Chondrocyte (in vitro differentiated cells): ENCODE measurements around the gene SPATA2. TPM values are rescaled to one million over a fixed set of nuclear protein-coding genes. Genes with fewer than 3 reads are reported as not detected.
A peak's percentile ranks its signal among the peaks of the same experiment; 100 is the strongest.

ENCODE experiments used
- DNase-seq: peaks from one replicate; pipeline ENCODE4 v3.0.0; 2021; ENCODE audit warnings: mixed read lengths, low spot score
- H3K27ac Mint-ChIP-seq: one replicate; pipeline ENCODE4 v1.8.0; 2021; ENCODE audit warnings: mild to moderate bottlenecking, moderate library complexity, mixed read lengths; ENCODE audit not compliant: unreplicated experiment
- H3K27me3 Mint-ChIP-seq: 2 replicates; pipeline ENCODE4 v1.8.0; 2021; ENCODE audit warnings: low read depth, mixed read lengths
- H3K36me3 Mint-ChIP-seq: 2 replicates; pipeline ENCODE4 v1.8.0; 2021; ENCODE audit warnings: low read depth, mixed read lengths
- H3K4me1 Mint-ChIP-seq: 2 replicates; pipeline ENCODE4 v1.8.0; 2021; ENCODE audit warnings: low read depth, mild to moderate bottlenecking, mixed read lengths
- H3K4me3 Mint-ChIP-seq: one replicate; pipeline ENCODE4 v1.8.0; 2021; ENCODE audit warnings: mild to moderate bottlenecking, moderate library complexity, mixed read lengths; ENCODE audit not compliant: unreplicated experiment
- H3K9me3 Mint-ChIP-seq: 2 replicates; pipeline ENCODE4 v1.8.0; 2021; ENCODE audit warnings: low read depth, mixed read lengths
- CTCF ChIP-seq: fragments of 200-600 bp; sonication (generic); IDR thresholded peaks from 2 replicates; pipeline ENCODE4 v1.5.0; 2021; ENCODE audit warnings: antibody characterized with exemption, mild to moderate bottlenecking, moderate library complexity
- total RNA-seq: library from RNA; stranded (reverse); gene quantifications from 3 replicates; pipeline ENCODE4 v1.2.1, GENCODE V29; 2021

SPATA2 gene
- total RNA-seq, 1 donor from 2014 or later: 5.6 TPM

DNA sequence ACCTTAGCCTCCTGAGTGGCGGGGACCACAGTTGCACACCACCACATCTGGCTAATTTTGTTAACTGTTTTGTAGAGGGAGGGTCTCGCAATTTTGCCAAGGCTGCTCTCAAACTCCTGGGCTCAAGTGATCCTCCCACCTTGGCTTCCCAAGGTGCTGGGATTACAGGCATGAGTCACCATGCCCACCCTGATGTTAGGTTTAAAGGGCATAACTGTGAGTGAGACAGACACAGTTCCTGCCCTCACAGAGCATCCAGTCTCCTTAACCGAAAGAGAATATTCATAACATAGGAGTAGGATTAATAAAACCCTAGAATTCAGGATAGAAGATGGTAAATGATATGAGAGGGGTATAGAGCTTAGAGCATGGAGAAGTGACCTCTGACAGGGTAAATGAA, 3.1 kb upstream of the SPATA2 start:
- Mint-ChIP-seq H3K27ac (no peak overlapping the region), H3K27me3 (no peaks in the 10 kb centered on the region), H3K4me1 (peaks cover 22% of the 10 kb centered on the region), H3K4me3 (no peak overlapping the region), H3K9me3 (no peaks in the 10 kb centered on the region), H3K36me3 (no peaks in the 10 kb centered on the region)
- DNase-seq: no peak
- no peak for TF ChIP-seq CTCF

DNA sequence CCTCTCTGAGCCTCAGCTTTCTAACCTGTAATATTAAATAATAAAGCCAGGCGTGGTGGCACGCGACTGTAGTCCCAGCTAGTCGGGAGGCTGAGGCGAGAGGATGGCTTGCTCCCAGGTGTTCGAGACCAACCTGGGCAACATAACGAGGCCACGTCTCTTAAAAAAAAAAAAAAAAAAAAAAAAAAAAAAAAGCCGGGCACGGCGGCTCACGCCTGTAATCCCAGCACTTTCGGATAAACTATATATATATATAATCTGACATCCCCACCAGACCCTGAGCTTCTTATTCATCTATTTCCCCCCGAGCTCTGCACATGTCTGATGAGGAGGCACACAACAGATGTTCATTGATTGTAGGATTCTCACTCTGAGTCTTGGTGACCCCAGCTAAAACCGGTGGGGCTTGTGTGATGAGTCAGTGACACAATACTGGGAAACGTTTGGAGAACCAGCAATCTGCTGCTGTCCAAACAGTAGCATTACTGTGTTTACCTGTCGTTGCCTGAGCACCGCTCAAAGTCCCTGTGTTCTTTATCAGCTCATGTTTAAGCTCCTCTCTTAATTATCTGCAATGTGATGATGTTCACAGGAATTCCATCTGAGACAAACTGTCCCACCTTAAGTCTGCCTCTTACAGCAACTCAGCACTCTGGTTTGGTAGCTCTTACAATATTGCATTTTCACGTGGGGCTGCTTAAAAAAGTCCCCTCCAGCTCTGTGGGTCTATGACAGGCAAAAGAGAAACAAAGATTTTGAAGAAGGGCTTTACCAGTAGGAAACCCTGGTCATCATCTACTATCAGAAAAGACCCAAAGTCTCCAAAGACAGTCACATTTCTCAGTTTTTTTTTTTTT, 1.0 kb upstream of the SPATA2 start:
- Mint-ChIP-seq H3K4me3 (peak overlapping the region; percentile 95), H3K27ac (peak overlapping the region; percentile 100)

GRCh38 chr20:49915118-49915379, 280 bp downstream of the SPATA2 start:
- Mint-ChIP-seq H3K36me3 (no peaks in the 10 kb centered on the region), H3K4me3 (peak overlapping the region; percentile 95), H3K9me3 (no peaks in the 10 kb centered on the region), H3K27me3 (no peaks in the 10 kb centered on the region), H3K27ac (peak overlapping the region; percentile 100), H3K4me1 (peaks cover 33% of the 10 kb centered on the region)
- peak; percentile 43 for TF ChIP-seq CTCF
- DNase-seq: peak; percentile 86

More for the DNA sequence above, 1.0 kb upstream of the SPATA2 start:
- no peak for DNase-seq
- no peak for TF ChIP-seq CTCF
- Mint-ChIP-seq H3K36me3 (no peaks in the 10 kb centered on the region), H3K27me3 (no peaks in the 10 kb centered on the region), H3K9me3 (no peaks in the 10 kb centered on the region), H3K4me1 (peaks cover 33% of the 10 kb centered on the region)

DNA sequence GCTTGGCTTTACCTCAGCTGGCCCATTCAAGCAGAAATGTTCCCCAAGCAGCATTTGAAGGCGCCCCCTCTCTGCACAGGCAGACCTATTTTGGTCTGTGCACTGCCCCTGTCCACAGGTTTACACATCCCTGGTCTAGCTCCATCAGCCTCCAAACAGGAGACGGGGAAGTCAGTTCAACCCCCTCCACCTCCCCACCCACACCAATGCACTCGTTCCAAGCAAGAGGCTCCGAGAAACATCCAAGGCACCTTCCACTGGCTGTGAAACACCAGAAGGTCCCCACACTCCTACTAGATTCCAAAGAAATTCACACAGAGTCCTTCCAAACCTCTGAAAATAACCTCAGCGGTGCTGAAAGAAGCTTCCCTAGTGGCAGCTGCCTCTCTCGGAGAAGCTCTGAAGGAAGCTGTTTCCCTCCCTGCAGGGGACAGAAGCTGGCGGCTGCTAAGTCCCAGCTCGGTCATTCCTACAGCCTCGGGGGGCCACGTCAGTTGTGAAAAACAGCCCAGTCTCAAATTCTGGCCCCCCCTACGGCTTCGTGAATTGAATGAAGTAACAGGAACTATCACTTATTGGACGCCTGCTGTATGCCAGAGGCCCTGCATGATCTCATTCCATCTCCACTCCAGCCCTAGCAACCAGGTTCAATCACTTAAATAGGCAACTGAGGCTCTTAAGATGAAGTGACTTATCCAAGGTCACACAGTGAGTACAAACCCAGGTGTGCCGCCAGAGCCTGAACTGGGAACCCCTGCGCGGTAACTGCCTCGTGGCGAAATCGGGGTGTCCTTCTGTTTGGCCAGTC, 815 bp downstream of the SPATA2 start:
- TF ChIP-seq CTCF: peak; percentile 24

GRCh38 chr20:49913399-49914047, 1.8 kb downstream of the SPATA2 start:
- no peak for TF ChIP-seq CTCF
- no peaks in the 10 kb centered on the region for H3K9me3 Mint-ChIP-seq
- no peaks in the 10 kb centered on the region for H3K27me3 Mint-ChIP-seq
- H3K36me3 Mint-ChIP-seq: no peaks in the 10 kb centered on the region
- H3K27ac Mint-ChIP-seq: peak overlapping the region; percentile 94
- no peak for DNase-seq
- H3K4me3 Mint-ChIP-seq: peak overlapping the region; percentile 95
- peaks cover 36% of the 10 kb centered on the region for H3K4me1 Mint-ChIP-seq

More for the DNA sequence above, 815 bp downstream of the SPATA2 start:
- Mint-ChIP-seq H3K9me3 (no peaks in the 10 kb centered on the region), H3K36me3 (no peaks in the 10 kb centered on the region), H3K4me1 (peaks cover 35% of the 10 kb centered on the region), H3K27ac (peak overlapping the region; percentile 94), H3K27me3 (no peaks in the 10 kb centered on the region), H3K4me3 (peak overlapping the region; percentile 95)
- peak; percentile 51 for DNase-seq
